Erythroblast (primary cell): ENCODE measurements around the gene TNNC1.

Source experiments
- DNase-seq, 2 experiments: peaks; one replicate each; lab custom pipeline; 2025; lab: John Stamatoyannopoulos, UW
- GATA1 ChIP-seq: IDR thresholded peaks from 2 replicates; pipeline ENCODE4 v1.6.1; 2011; ENCODE audit warnings: low read depth, mild to moderate bottlenecking, control low read depth, low read length, moderate library complexity
- POLR2A ChIP-seq: IDR thresholded peaks from 2 replicates; pipeline ENCODE4 v1.6.1; 2011; ENCODE audit warnings: mild to moderate bottlenecking, low read length

The TNNC1 gene

DNA sequence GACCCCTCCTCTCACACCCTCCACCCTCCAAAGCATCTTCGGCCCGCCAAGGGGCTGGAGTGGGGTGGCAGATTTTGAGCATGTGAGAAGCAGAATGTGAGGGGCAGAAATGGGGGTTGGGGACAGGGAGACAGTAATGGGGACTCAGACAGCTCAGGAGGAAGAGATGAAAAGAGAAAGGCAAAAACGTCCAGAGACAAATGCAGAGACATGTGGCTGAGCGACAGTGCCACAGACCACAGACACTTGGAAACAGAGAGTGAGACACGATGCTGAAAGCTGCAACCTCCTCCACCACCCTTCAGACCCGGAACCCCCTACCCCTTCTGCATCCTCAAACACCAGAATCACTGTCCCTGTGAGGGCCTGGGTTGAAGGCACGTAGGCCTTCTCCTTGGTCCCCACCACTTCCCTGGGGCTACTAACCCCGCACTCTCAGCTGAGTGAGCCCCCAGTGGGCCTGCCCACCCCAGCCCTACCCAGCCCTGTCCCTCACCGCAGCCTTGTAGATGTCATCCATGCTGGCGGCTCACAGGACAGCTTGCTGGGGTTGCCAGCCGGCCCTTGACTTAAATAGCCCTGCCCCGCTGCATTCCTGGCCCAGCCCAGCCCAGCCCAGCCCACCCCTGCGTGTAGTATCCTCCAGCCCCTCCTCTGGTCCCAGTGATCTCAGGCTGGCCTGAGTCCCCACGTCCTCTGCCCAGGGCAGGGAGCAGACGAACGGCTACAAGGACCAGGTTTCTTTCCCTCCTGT is at the start of gene TNNC1:
TNNC1 (minus strand) TSS at position 546 of the 754 bp plus-strand sequence; CDS start at position 520, 26 bp downstream.
- no peak for TF ChIP-seq POLR2A
- TF ChIP-seq GATA1 = no peak
- no peak for DNase-seq

GRCh38 chr3:52502808-52503350 is 49.0 kb upstream of the TNNC1 start:
- TF ChIP-seq GATA1 (no peak), POLR2A (no peak)

GRCh38 chr3:52502001-52502400 is 48.2 kb upstream of the TNNC1 start:
- TF ChIP-seq POLR2A (no peak), GATA1 (no peak)
- DNase-seq = no peak

More at GRCh38 chr3:52502808-52503350, 49.0 kb upstream of the TNNC1 start:
- no peak for DNase-seq

DNA sequence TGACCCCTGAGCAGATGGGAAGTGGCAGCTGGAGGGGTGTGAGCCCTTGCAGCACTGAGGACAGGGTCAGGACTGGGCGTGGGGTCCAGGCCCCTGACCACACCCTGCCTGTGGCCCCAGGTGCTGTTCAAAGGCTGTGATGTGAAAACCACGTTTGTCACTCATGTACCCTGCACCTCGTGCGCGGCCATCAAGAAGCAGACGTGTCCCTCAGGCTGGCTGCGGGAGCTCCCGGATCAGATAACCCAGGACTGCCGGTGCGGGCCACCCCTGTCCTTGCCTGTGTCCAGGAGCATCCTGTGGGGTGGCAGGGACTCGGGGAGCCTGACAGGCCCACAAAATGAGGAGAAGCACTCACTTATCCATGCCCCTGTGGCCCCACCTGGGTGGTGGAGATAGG is 47.2 kb upstream of the TNNC1 start:
- DNase-seq = no peak
- TF ChIP-seq GATA1 (no peak), POLR2A (no peak)

- DNase-seq = no peak
- TF ChIP-seq POLR2A = no peak
- TF ChIP-seq GATA1 = no peak
Observed at GRCh38 chr3:52498137-52499054, 44.6 kb upstream of the TNNC1 start.

DNA sequence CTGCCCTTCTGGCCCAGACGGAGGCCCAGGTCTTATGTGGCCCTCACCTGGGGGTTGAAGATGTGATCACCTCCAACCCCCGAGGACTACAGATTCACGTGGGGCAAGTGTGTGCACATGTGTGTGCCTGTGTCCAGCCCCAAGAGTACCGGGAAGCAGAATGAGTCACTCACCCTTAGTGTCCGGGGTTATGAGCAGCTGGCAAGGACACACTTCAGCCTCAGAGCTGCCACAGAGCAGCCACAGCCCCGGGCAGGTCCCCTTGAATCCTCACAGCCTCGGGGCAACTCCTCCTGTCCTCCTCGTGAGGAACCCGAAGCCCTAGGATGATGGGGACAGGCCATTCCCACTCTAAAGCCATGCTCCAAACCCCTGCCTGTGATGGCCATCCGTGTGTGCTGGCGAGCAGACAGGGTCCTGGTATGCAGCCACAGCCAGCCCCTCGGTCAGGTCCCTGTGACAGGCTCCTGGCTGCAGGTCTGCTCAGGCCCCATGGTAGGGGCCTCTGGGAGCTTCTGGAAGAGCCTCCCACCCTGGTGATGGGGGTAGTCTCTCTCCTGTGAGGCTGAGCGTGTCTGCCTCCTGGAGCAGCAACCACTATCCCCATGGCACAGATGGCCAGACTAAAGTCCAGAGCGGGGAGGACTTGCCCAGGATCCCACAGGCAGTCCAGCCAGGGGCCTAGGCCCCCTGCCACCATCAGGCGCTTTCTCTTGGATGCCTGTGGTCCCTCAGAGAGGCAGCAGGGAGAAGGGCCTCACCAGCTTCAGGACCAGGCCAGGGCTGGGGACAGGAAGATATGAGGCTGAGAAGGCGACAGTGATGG is 42.1 kb upstream of the TNNC1 start:
- DNase-seq = no peak
- TF ChIP-seq POLR2A = no peak
- no peak for TF ChIP-seq GATA1

GRCh38 chr3:52494886-52495495 is 41.1 kb upstream of the TNNC1 start, which contains the start of gene STAB1:
Gene STAB1 (plus strand): TSS chr3:52495338. CDS start chr3:52495414, 76 bp downstream.
- DNase-seq = no peak
- no peak for TF ChIP-seq GATA1
- TF ChIP-seq POLR2A = no peak

- TF ChIP-seq GATA1 (no peak), POLR2A (no peak)
- no peak for DNase-seq
Observed at GRCh38 chr3:52494445-52494844, 40.6 kb upstream of the TNNC1 start.

GRCh38 chr3:52493232-52494017 is 39.6 kb upstream of the TNNC1 start:
- DNase-seq = no peak
- TF ChIP-seq GATA1 = no peak
- TF ChIP-seq POLR2A = no peak

DNA sequence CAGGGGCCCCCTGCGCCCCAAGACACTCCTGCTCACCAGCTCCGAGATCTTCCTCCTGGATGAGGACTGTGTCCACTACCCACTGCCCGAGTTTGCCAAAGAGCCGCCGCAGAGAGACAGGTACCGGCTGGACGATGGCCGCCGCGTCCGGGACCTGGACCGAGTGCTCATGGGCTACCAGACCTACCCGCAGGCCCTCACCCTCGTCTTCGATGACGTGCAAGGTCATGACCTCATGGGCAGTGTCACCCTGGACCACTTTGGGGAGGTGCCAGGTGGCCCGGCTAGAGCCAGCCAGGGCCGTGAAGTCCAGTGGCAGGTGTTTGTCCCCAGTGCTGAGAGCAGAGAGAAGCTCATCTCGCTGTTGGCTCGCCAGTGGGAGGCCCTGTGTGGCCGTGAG is 38.2 kb upstream of the TNNC1 start:
- TF ChIP-seq POLR2A = no peak
- no peak for TF ChIP-seq GATA1
- no peak for DNase-seq

DNA sequence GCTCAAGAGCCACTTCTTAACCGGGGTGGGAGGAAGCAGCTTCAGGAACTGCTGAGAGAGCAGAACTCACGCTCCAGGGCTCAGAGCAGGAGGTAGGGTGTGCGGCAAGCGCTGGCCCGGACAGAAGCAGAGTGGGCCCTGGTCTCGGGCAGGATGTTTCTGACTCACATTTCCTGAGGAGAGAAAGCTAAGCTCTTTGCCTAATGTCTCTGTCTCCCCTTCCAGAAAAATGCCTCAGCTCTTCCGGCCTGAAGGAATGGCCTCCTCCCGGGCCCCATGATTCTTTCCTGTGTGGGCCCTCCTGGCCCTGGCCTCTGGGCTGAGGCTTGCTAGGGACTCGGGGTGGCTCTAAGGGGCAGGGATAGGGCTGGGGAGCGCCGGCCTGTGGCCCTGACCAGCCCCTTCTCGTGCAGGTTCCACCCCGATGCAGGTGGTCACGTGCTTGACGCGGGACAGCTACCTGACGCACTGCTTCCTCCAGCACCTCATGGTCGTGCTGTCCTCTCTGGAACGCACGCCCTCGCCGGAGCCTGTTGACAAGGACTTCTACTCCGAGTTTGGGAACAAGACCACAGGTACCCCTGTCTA is 37.2 kb upstream of the TNNC1 start:
- DNase-seq = no peak
- TF ChIP-seq POLR2A (no peak), GATA1 (no peak)
